ENCODE data around the gene BLMH. TPM values are rescaled to one million over a fixed set of nuclear protein-coding genes. Genes with fewer than 3 reads are reported as not detected.

Gene BLMH
- 10 to 100 TPM; 85.1 to 86.8 TPM for total RNA-seq

GRCh38 chr17:30291543-30292285 is at the start of gene BLMH:
BLMH (minus strand) TSS chr17:30291944; CDS start chr17:30291819, 125 bp downstream.
- Mint-ChIP-seq H3K36me3 (peaks cover 20% of the 10 kb centered on the region), H3K4me3 (peak within 1 kb of the TSS; percentile 94), H3K9me3 (no peaks in the 10 kb centered on the region), H3K27ac (peak within 1 kb of the TSS; percentile 90), H3K4me1 (peaks cover 13% of the 10 kb centered on the region), H3K27me3 (no peaks in the 10 kb centered on the region)
- DNase-seq, result peak; percentile 90

GRCh38 chr17:30340801-30341356 is 49.1 kb upstream of the BLMH start:
- no peak overlapping the region for H3K27ac Mint-ChIP-seq
- H3K9me3 Mint-ChIP-seq, result peaks cover 2% of the 10 kb centered on the region
- no peaks in the 10 kb centered on the region for H3K36me3 Mint-ChIP-seq
- no peaks in the 10 kb centered on the region for H3K27me3 Mint-ChIP-seq
- no peak for DNase-seq
- H3K4me1 Mint-ChIP-seq, result peaks cover 30% of the 10 kb centered on the region
- H3K4me3 Mint-ChIP-seq, result no peak overlapping the region

- peaks cover 25% of the 10 kb centered on the region for H3K4me1 Mint-ChIP-seq
- no peak for DNase-seq
- H3K4me3 Mint-ChIP-seq, result no peak overlapping the region
- H3K27me3 Mint-ChIP-seq, result no peaks in the 10 kb centered on the region
- no peaks in the 10 kb centered on the region for H3K36me3 Mint-ChIP-seq
- peaks cover 4% of the 10 kb centered on the region for H3K9me3 Mint-ChIP-seq
- H3K27ac Mint-ChIP-seq, result no peak overlapping the region
These were observed 47.3 kb upstream of the BLMH start for GRCh38 chr17:30339086-30339485.

GRCh38 chr17:30337393-30337999 is 45.8 kb upstream of the BLMH start:
- no peak overlapping the region for H3K4me3 Mint-ChIP-seq
- no peaks in the 10 kb centered on the region for H3K36me3 Mint-ChIP-seq
- no peaks in the 10 kb centered on the region for H3K27me3 Mint-ChIP-seq
- no peak overlapping the region for H3K27ac Mint-ChIP-seq
- no peak for DNase-seq
- H3K9me3 Mint-ChIP-seq, result peaks cover 4% of the 10 kb centered on the region
- peaks cover 38% of the 10 kb centered on the region for H3K4me1 Mint-ChIP-seq

GRCh38 chr17:30336369-30337171 is 44.8 kb upstream of the BLMH start:
- H3K4me1 Mint-ChIP-seq, result peaks cover 45% of the 10 kb centered on the region
- H3K36me3 Mint-ChIP-seq, result no peaks in the 10 kb centered on the region
- peak; percentile 45 for DNase-seq
- no peak overlapping the region for H3K27ac Mint-ChIP-seq
- peaks cover 4% of the 10 kb centered on the region for H3K9me3 Mint-ChIP-seq
- no peak overlapping the region for H3K4me3 Mint-ChIP-seq
- no peaks in the 10 kb centered on the region for H3K27me3 Mint-ChIP-seq

GRCh38 chr17:30334421-30334820 is 42.7 kb upstream of the BLMH start:
- Mint-ChIP-seq H3K4me3 (no peak overlapping the region), H3K27ac (no peak overlapping the region), H3K27me3 (no peaks in the 10 kb centered on the region), H3K9me3 (peaks cover 4% of the 10 kb centered on the region), H3K36me3 (no peaks in the 10 kb centered on the region), H3K4me1 (peaks cover 46% of the 10 kb centered on the region)
- no peak for DNase-seq

GRCh38 chr17:30333503-30334360 is 42.0 kb upstream of the BLMH start, which contains the start of gene TMIGD1:
TMIGD1 (minus strand) TSS chr17:30334057; CDS start chr17:30332133, 1,924 bp downstream.
- H3K9me3 Mint-ChIP-seq, result peaks cover 4% of the 10 kb centered on the region
- peaks cover 48% of the 10 kb centered on the region for H3K4me1 Mint-ChIP-seq
- H3K36me3 Mint-ChIP-seq, result no peaks in the 10 kb centered on the region
- H3K27ac Mint-ChIP-seq, result peak within 1 kb of the TSS; percentile 78
- peak within 1 kb of the TSS; percentile 22 for H3K4me3 Mint-ChIP-seq
- no peak for DNase-seq
- H3K27me3 Mint-ChIP-seq, result no peaks in the 10 kb centered on the region

- peak; percentile 55 for DNase-seq
- Mint-ChIP-seq H3K27ac (peak overlapping the region; percentile 78), H3K27me3 (no peaks in the 10 kb centered on the region), H3K9me3 (peaks cover 4% of the 10 kb centered on the region), H3K4me3 (peak overlapping the region; percentile 55), H3K4me1 (peaks cover 48% of the 10 kb centered on the region), H3K36me3 (no peaks in the 10 kb centered on the region)
These were observed 40.4 kb upstream of the BLMH start for GRCh38 chr17:30332057-30332542.

- H3K27ac Mint-ChIP-seq, result no peak overlapping the region
- no peak overlapping the region for H3K4me3 Mint-ChIP-seq
- H3K9me3 Mint-ChIP-seq, result no peaks in the 10 kb centered on the region
- no peaks in the 10 kb centered on the region for H3K36me3 Mint-ChIP-seq
- DNase-seq, result no peak
- H3K27me3 Mint-ChIP-seq, result no peaks in the 10 kb centered on the region
- H3K4me1 Mint-ChIP-seq, result peaks cover 42% of the 10 kb centered on the region
These were observed 35.1 kb upstream of the BLMH start for GRCh38 chr17:30326809-30327208.

GRCh38 chr17:30324723-30325122 is 33.0 kb upstream of the BLMH start:
- no peaks in the 10 kb centered on the region for H3K27me3 Mint-ChIP-seq
- H3K4me3 Mint-ChIP-seq, result no peak overlapping the region
- H3K4me1 Mint-ChIP-seq, result peaks cover 25% of the 10 kb centered on the region
- DNase-seq, result no peak
- H3K36me3 Mint-ChIP-seq, result no peaks in the 10 kb centered on the region
- no peaks in the 10 kb centered on the region for H3K9me3 Mint-ChIP-seq
- H3K27ac Mint-ChIP-seq, result no peak overlapping the region

GRCh38 chr17:30323895-30324319 is 32.2 kb upstream of the BLMH start:
- Mint-ChIP-seq H3K4me1 (peaks cover 22% of the 10 kb centered on the region), H3K9me3 (no peaks in the 10 kb centered on the region), H3K27me3 (no peaks in the 10 kb centered on the region), H3K4me3 (no peak overlapping the region), H3K36me3 (no peaks in the 10 kb centered on the region), H3K27ac (peak overlapping the region; percentile 83)
- DNase-seq, result peak; percentile 33

- Mint-ChIP-seq H3K36me3 (no peaks in the 10 kb centered on the region), H3K4me3 (peak overlapping the region; percentile 8), H3K4me1 (peaks cover 22% of the 10 kb centered on the region), H3K27me3 (no peaks in the 10 kb centered on the region), H3K27ac (peak overlapping the region; percentile 83), H3K9me3 (no peaks in the 10 kb centered on the region)
- DNase-seq, result peak; percentile 9
These were observed 31.6 kb upstream of the BLMH start for GRCh38 chr17:30323262-30323894.

GRCh38 chr17:30321314-30321713 is 29.6 kb upstream of the BLMH start:
- peaks cover 22% of the 10 kb centered on the region for H3K4me1 Mint-ChIP-seq
- no peak overlapping the region for H3K4me3 Mint-ChIP-seq
- DNase-seq, result no peak
- H3K27ac Mint-ChIP-seq, result no peak overlapping the region
- no peaks in the 10 kb centered on the region for H3K36me3 Mint-ChIP-seq
- H3K9me3 Mint-ChIP-seq, result no peaks in the 10 kb centered on the region
- no peaks in the 10 kb centered on the region for H3K27me3 Mint-ChIP-seq

- Mint-ChIP-seq H3K27me3 (peaks cover 5% of the 10 kb centered on the region), H3K9me3 (no peaks in the 10 kb centered on the region), H3K4me1 (peaks cover 7% of the 10 kb centered on the region), H3K27ac (no peak overlapping the region), H3K4me3 (no peak overlapping the region), H3K36me3 (no peaks in the 10 kb centered on the region)
- no peak for DNase-seq
These were observed 26.4 kb upstream of the BLMH start for GRCh38 chr17:30318155-30318554.
